ENCODE data around the gene B4GALT1. TPM values are rescaled to one million over a fixed set of nuclear protein-coding genes. Genes with fewer than 3 reads are reported as not detected.
A peak's percentile ranks its signal among the peaks of the same experiment; 100 is the strongest.

The B4GALT1 gene
- polyA plus RNA-seq, 1 donor (not counting 4 experiments of a cell fraction or from before 2014, with no cell fraction given), result 55.1 TPM

DNA sequence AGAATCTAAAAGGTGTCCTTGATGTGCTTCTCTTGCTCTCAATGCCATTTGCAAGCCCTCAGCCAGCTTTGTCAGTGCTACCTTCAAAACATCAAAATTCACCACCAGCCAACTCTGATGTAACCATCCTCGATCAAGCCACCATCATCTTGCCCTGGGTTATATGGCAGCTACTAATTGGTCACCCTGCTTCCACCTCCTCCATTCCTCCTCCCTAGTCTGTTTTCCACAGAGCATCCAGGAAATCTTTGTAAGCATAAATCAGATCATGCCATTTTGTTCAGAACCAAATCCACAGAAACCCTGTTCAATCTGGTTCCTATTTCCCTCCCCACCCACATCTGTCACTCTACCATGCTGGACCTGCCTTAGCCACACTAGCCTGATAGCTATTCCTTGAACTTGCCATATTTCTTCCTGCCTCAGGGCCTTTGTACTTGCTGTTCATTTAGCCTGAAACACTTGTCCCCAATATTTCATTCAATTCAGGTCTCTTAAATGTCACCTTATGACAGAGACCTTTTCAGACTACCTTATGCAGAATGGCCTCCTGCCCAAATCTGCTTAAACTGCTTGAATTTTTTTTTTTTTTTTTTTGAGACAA lies 1.9 kb upstream of the B4GALT1 start:
- Histone ChIP-seq H3K27ac (ENCODE audit: control insufficient read depth, insufficient read depth, low read length) (no peak overlapping the region), H3K4me1 (ENCODE audit: control insufficient read depth, extremely low read depth, insufficient read depth, low read length) (peaks cover 27% of the 10 kb centered on the region), H4K20me1 (ENCODE audit: control insufficient read depth, extremely low read depth, insufficient read depth, low read length) (no peaks in the 10 kb centered on the region), H2AFZ (ENCODE audit: control insufficient read depth, low read length) (no peak overlapping the region), H3K9ac (ENCODE audit: control insufficient read depth, extremely low read depth, insufficient read depth, low read length) (no peak overlapping the region), H3K4me2 (ENCODE audit: control insufficient read depth, extremely low read depth, insufficient read depth, low read depth, low read length) (no peak overlapping the region), H3K36me3 (ENCODE audit: control insufficient read depth in 2 of 2, extremely low read depth in 1 of 2, insufficient read depth in 2 of 2, low read length in 2 of 2) (no peaks in the 10 kb centered on the region), H3K9me1 (ENCODE audit: control insufficient read depth, extremely low read depth, insufficient read depth, low read length) (no peaks in the 10 kb centered on the region), H3K27me3 (ENCODE audit: control insufficient read depth, extremely low read depth, insufficient read depth, low read length) (no peaks in the 10 kb centered on the region), H3K4me3 (ENCODE audit: control insufficient read depth in 2 of 3, extremely low read depth in 1 of 3, insufficient read depth in 2 of 3, low read depth in 1 of 3, low read length in 3 of 3) (no peak overlapping the region), H3K9me3 (ENCODE audit: control insufficient read depth, low read depth, low read length) (no peaks in the 10 kb centered on the region), H3K79me2 (ENCODE audit: control insufficient read depth, insufficient read depth, low read length) (peaks cover 29% of the 10 kb centered on the region)
- DNase-seq (ENCODE audit: low read depth, low spot score), result no peak
- dilution Hi-C loops (cut with MboI; ENCODE audit: extremely low pct_ligation_motif_present, low sequenced_read_pairs), result no loop called here
- no peak for FAIRE-seq
- TF ChIP-seq EZH2 (IDR thresholded peaks at IDR 0.05; ENCODE audit: low read length), result no peak
- TF ChIP-seq, protein P1, sequence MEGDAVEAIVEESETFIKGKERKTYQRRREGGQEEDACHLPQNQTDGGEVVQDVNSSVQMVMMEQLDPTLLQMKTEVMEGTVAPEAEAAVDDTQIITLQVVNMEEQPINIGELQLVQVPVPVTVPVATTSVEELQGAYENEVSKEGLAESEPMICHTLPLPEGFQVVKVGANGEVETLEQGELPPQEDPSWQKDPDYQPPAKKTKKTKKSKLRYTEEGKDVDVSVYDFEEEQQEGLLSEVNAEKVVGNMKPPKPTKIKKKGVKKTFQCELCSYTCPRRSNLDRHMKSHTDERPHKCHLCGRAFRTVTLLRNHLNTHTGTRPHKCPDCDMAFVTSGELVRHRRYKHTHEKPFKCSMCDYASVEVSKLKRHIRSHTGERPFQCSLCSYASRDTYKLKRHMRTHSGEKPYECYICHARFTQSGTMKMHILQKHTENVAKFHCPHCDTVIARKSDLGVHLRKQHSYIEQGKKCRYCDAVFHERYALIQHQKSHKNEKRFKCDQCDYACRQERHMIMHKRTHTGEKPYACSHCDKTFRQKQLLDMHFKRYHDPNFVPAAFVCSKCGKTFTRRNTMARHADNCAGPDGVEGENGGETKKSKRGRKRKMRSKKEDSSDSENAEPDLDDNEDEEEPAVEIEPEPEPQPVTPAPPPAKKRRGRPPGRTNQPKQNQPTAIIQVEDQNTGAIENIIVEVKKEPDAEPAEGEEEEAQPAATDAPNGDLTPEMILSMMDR (optimal IDR thresholded peaks at IDR 0.05 in 1 of 3, IDR thresholded peaks at IDR 0.05 in 1 of 3, conservative IDR thresholded peaks at IDR 0.05 in 1 of 3; ENCODE audit: extremely low read depth in 1 of 3, insufficient read depth in 2 of 3, low read length in 3 of 3), result no peak

DNA sequence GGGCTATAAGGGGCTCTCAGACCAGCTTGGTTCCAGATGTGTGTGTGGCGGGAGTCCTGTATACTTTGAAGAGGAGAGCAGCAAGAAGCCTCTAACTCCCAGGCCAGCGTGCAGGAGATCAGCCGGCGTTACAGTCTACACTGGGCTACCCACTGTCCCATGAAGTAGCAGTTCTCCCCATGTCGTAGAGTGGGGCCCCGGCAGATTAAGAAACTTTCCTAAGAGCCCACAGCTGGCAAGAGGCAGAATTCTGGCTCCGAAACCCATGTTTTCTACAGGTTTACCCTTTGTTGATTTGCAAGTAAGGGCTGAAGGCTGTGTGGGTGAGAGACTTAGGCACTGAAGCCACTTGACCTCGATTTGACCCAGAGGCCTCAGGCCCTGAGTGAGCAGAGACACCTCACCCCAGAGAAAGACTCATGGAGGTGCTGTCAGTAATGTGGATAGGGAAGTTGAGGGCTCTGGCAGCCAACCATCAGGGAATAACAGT lies 881 bp upstream of the B4GALT1 start:
- peaks cover 37% of the 10 kb centered on the region for H3K4me1 ChIP-seq (ENCODE audit: control insufficient read depth, extremely low read depth, insufficient read depth, low read length)
- FAIRE-seq (no peak), DNase-seq (ENCODE audit: low read depth, low spot score) (no peak)
- no peaks in the 10 kb centered on the region for H4K20me1 ChIP-seq (ENCODE audit: control insufficient read depth, extremely low read depth, insufficient read depth, low read length)
- H3K79me2 ChIP-seq (ENCODE audit: control insufficient read depth, insufficient read depth, low read length), result peaks cover 40% of the 10 kb centered on the region
- dilution Hi-C loops (cut with MboI; ENCODE audit: extremely low pct_ligation_motif_present, low sequenced_read_pairs), result no loop called here
- TF ChIP-seq, protein P1 (optimal IDR thresholded peaks at IDR 0.05 in 1 of 3, IDR thresholded peaks at IDR 0.05 in 1 of 3, conservative IDR thresholded peaks at IDR 0.05 in 1 of 3; ENCODE audit: extremely low read depth in 1 of 3, insufficient read depth in 2 of 3, low read length in 3 of 3), result no peak
- no peak for TF ChIP-seq EZH2 (IDR thresholded peaks at IDR 0.05; ENCODE audit: low read length)
- H3K9me3 ChIP-seq (ENCODE audit: control insufficient read depth, low read depth, low read length), result no peaks in the 10 kb centered on the region
- peak overlapping the region; percentile 72 for H3K27ac ChIP-seq (ENCODE audit: control insufficient read depth, insufficient read depth, low read length)
- H3K9ac ChIP-seq (ENCODE audit: control insufficient read depth, extremely low read depth, insufficient read depth, low read length), result peak overlapping the region; percentile 70
- H3K27me3 ChIP-seq (ENCODE audit: control insufficient read depth, extremely low read depth, insufficient read depth, low read length), result no peaks in the 10 kb centered on the region
- H3K4me3 ChIP-seq (ENCODE audit: control insufficient read depth in 2 of 3, extremely low read depth in 1 of 3, insufficient read depth in 2 of 3, low read depth in 1 of 3, low read length in 3 of 3), result peak overlapping the region; percentile 31 to 54 (median 41)
- peak overlapping the region; percentile 52 for H2AFZ ChIP-seq (ENCODE audit: control insufficient read depth, low read length)
- no peaks in the 10 kb centered on the region for H3K36me3 ChIP-seq (ENCODE audit: control insufficient read depth in 2 of 2, extremely low read depth in 1 of 2, insufficient read depth in 2 of 2, low read length in 2 of 2)
- H3K9me1 ChIP-seq (ENCODE audit: control insufficient read depth, extremely low read depth, insufficient read depth, low read length), result no peaks in the 10 kb centered on the region
- peak overlapping the region; percentile 75 for H3K4me2 ChIP-seq (ENCODE audit: control insufficient read depth, extremely low read depth, insufficient read depth, low read depth, low read length)

Data from keratinocyte (primary cell).